CD4-positive, alpha-beta T cell treated with Interleukin-4 for 4 hours (primary cell): ENCODE data around the gene F5.
"Not testable (repeated sequence)": the region's sequence is repeated elsewhere in the genome, so short reads cannot be mapped to it uniquely, and the experiment has no call there.

Experiments
- DNase-seq: peaks from one replicate; pipeline ENCODE4 v3.0.0-alpha.2; 2020

The F5 gene

DNA sequence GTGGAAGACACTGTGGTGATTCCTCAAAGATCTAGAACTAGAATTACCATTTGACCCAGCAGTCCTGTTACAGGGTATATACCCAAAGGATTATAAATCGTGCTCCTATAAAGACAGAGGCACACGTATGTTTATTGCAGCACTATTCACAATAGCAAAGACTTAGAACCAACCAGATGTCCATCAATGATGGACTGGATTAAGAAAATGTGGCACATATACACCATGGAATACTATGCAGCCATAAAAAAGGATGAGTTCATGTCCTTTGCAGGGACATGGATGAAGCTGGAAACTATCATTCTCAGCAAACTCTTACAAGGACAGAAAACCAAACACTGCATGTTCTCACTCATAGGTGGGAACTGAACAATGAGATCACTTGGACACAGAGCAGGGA, 82.7 kb downstream of the F5 start:
- DNase-seq: not testable (repeated sequence)

DNA sequence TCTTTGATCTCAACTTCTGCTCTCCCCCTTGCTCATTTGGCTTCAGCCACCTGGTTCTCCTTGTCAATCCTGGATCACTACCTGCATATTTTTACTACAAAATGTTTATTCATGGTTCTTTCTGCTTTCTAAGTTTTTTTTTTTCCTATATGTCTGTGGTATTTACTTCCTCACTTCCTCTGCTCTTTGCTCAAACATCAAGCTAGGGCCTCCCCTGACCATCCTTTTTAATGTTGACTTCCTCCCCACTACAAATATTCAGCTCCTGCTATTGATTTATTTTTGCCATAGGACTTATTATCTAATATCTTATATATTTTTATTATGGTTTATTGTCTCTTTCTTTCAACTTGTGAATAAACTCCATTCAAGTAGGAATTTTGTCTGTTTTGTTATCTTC, 86.5 kb downstream of the F5 start:
- no peak for DNase-seq

DNA sequence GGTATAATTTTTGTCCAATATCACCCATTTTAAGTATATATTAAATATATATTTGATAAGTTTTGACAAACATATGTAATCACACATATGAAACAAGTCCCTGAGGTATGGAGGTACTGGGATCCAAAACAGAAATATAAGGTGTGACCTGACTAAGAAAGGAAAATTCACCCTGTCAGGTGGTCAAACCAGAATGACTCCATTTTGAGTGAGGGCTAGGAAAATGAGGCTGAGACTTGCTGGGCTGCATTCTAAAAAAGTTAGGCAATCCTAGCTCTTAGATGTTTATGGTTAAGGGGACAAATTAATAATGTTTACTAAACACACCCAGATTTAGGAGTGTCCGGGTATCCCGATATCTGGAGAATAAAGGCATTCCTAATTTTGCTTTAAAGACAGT, 89.0 kb downstream of the F5 start:
- DNase-seq: no peak

DNA sequence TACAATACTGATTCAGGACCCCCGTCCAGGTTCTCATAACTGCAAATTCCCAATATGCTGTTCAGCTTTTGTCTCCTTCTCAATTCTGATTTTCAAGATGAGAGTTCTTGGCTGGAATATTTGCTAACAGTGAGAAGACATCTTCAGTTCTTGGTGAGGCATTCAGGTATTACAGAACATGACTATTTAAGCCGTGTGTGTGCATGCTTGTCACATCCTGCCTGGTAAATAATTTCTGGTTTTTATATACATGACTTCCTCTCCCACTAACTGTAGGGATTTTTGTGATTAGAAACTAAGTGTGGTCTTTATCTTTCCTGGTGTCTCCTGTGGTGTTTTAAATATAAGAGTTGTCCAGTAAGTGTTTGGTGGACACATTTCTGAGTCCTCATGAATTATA, 90.4 kb downstream of the F5 start:
- no peak for DNase-seq

DNA sequence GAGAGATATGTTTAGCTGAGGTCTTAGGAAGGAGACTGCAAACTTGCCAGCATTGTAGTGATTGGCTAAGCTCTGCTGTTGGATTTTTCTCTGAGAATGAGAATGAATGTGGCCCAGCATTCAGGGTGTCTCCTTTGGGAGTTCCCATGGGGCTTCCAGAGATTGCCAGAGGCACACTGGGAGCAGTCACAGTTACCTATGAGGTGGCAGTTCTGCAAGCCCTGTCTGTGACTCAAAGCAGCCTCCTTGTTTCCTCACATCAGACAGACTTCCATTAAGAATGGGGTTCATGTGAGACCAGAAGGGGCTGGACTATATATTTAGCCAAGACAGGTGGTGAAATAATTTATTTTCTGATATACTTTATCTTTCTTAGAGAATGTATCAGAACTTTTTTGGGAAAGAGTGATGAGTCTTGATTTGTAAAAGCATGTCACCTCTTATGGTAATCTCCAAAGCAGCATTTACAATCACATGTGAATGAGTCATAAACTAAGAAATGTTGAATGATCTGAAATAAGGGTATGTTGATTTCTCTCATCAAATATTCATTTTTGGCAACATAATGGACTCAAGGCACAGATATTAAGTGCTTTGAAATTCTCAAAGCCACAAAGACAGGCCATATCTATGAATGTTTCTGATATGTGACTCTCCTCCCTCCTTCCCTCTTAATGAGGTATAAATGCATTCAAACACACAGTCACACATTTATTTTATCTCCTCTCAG, 91.1 kb downstream of the F5 start:
- DNase-seq: no peak

DNA sequence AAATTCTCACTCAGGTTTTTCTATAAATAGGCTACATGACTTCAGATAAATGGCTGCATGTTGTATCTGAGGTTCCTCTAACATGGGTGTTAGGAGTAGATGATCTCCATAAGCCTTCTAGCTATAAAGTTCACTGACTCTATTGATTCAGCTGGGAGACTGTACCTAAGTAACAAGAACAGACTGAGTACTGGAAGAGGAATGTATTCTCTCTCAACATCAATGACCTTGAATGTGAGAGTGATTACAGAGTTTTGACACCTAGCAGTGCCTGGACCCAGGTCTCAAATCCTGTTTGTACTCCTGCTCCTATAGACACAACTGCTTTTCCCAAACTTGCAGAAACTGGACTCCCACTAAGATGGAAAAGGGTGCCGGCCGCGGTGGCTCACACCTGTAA, 91.9 kb downstream of the F5 start:
- DNase-seq: no peak

DNA sequence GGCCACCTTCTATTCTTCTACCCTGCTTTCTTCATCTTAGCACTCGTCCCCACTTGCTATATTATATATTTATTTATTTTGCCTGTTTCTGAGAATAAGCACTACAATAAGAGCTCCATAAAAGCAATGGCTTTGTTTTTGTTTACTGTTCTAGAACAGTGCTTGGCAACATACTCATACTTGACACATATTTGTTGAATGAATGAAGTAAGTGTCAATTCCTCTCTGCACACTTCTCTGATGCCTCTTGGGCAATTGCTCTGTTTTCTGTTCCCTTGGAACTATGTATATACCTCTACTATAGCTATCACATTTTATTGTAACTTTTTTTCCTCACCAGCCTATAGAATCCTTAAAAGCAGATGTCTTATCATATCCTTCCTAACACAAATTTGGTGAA, 93.0 kb downstream of the F5 start:
- DNase-seq: no peak

DNA sequence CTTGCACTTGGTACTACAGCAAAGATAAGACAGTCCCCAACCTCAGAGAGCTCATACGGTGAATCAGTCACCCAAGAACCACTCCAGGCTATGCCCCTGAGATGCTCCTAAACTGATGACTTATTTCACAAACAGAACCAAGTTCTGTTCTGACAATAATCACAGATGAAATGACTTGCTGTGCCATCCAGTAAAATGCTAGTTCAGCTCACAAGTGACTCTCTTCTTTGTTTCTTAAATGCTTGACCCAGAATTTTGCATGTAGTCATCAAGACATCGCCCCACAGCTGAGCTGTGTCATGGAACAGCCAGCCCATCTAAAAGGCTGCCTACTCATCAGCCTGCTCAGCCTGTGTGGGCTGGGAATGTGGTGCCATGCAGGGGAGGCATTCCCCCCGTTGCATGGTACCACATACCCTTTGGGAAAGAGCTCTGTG, 94.4 kb downstream of the F5 start:
- no peak for DNase-seq

DNA sequence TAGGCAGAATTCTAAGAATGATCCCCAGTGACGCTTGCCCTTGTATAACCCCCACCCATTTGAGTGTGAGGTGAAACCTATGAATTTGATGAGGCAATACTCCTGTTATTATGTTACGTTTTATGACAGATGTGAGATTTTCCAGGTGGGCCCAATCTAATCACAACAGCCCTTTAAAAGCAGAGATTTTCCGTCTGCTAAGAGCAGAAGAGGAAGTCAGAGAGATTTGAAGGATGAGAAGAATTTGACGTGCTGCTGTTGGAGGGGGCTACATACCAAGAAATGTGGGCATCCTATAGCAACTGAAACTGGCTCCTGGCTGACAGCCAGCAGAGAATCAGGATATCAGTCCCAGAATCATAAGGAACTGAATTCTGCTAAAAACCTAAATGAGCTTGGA, 98.1 kb downstream of the F5 start:
- DNase-seq: no peak

DNA sequence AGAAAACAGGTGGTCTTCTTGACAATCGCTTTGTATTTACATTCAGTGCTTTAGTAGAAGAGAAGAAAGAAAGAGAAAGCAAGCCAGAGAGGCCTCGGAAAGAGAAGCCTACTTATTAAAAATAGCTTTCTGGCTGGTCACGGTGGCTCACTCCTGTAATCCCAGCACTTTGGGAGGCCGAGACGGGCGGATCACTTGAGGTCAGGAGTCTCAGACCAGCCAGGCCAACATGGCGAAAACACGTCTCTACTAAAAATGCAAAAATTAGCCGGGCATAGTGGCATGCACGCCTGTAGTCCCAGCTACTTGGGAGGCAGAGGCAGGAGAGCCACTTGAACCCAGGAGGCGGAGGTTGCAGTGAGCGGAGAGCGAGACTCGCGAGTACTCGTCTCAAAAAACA, 98.7 kb downstream of the F5 start:
- DNase-seq: no peak

DNA sequence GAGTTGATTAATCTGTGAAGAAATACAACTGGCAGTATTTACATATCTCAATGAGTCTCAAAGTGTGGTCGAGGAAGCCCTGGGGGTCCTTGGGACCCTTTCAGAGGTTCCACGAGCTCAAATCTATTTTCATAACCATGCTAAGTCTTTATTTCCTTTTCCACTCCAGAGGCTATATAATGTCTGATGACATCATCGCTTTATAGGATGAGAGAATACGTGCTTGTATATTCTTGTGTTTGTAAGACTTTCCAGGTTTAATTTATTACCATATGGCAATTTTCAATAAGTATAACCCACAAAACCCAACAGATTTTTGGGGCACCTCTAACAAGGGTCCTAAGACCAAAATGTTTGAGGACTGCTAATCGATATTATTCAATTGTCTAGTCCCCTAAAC, 99.1 kb downstream of the F5 start:
- no peak for DNase-seq

DNA sequence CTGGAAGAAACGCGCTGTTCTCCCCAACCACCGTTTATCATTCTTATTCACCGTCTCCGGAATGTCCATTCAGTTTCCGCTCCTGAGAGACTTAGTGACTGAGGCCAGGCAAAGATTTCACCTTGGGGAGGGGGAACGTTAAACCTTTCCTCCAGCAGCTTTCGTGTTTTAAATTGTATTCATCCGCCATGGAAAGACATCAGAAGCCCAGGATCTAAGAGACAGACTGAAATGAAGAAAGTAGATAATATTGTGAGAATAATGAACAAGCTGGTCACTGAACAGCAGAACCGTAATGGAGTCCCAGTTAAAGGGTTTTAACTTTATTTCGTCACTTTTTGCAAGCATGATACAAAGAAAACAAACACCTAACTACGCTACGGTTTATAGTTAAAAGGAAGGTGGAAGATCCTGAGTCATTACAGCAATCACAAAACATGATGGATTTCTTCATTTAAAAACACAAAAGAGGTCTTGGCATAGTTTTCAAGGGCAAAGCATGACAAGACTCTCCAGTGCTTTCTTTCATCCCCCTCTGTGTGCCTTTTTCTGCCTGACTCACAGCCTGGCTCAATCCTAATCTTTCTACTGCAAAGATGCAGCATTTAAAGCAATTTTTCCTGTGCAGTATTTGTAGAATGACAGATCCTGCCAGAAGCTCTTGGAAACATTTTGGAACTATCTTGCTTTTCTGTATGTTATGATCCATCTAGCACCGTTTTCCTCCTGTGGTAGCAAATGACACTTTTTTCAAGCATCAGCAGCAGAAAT, 99.8 kb downstream of the F5 start:
- DNase-seq: no peak

DNA sequence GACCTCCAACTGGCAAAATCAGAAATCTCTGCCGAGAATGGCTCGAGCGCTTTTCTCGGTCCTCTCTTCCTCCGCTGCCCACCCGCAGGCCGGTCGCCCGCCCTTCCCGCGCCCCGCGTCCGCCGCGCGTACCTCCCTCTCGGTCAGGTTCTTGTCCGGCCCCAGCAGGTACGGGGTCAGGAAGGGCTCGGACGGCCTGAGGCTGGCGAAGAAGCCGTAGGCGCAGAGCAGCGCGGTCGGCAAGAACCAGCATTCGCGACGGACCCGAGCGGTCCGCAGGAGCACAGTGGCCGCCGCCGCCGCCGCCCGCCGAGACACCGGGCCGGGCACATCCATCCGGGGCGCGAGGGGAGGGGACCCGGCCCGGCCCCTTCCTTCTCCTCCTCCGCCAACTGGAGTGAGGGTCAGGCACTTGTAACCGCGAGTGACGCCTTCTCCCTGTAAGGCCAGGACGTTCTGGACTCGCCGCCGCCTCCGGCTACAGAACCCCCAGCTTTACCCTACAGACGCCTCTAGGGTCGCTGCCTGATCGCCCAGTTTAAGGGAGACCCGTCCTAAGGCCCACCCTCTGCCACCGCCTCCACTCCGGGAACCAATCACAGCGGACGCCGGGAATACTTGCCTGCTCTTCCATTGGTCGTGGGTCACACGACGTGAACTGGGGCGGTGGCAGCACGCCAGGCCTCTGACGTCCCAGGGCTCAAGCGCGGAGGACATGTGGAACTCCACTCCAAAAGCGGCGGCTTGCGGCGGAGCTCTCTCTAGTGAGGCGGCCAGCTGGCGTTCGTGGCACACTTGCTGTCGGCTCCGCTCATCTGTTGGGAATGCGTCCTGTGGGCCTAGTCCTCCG, 100.6 kb downstream of the F5 start, which contains the start of gene SLC19A2:
TSS of gene SLC19A2 (minus strand) at position 514 of the 850 bp plus-strand sequence. CDS start at position 336, 178 bp downstream.
- DNase-seq: peak; percentile 94

DNA sequence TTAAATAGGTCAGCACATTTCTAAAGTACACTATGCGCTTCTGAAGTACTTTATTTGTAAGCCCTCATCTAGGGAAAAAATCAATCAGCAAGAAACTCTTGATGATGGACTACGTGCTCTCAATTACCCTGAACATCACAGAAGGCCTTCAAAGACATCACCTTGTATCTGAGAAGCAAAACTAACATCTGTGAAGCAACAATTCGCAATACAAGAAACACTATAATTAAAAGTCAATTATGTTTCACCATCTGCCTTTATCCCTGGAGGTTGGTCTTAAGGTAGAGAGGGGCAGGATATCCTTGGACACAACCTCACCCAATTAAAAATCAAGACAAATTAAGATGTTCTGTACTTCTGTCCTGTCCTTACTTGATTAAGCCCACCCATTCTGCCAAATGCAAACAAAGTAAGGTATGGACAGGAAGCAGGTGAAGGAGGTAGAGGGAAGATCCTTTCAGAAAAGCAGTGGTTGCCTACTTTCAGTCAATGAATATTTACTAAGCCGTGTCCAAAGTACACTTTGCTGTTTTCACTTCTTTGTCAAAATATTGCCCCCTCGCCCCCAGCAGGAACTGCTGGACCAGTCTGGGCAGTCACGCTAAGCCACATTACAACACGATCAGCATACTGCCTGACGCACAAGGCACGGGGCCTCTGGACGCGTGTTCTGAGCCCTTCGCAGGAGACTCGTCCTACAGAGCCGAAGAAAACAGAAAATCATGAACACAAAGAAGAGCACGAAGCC, 101.4 kb downstream of the F5 start:
- DNase-seq: peak; percentile 13

DNA sequence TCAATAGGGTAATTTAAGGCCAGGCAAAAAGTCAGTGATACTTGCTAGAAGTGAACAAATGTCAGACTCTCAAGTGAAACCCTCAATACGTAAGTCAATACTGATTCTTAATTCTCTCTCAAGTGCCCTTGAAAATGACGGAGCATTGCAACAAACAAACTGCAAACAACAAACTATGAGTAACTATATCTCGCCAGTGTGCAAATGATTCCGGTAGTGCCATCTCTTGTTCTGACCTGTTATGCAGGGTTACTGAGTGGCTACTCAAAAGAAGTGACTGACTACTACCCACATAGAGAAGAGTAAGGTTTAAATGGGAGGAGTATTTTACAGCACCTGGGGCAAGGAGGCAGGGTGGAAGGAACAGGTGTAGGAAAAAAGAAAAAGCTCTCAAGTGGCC, 102.2 kb downstream of the F5 start:
- no peak for DNase-seq

DNA sequence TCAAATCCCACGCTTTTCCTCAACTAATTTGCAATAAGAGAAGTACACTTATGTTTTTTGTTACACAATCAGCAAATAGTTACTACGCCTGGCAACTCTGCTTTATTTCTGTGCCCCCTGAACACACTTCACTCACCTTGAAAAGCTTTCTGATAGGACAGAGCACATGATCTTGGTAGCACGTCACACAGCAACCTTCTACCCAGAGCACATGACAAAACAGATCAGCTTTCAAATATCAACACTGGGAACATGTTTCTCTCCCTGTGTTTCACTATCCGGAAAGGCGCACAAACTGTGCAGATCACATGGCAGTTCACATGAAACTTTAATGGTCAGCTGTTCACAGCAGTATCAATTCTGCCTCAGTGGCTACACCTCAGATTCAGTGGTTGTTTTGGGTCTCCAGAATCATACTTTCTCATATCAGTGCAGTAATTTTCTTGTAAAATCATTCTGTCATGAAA, 102.7 kb downstream of the F5 start:
- DNase-seq: no peak

DNA sequence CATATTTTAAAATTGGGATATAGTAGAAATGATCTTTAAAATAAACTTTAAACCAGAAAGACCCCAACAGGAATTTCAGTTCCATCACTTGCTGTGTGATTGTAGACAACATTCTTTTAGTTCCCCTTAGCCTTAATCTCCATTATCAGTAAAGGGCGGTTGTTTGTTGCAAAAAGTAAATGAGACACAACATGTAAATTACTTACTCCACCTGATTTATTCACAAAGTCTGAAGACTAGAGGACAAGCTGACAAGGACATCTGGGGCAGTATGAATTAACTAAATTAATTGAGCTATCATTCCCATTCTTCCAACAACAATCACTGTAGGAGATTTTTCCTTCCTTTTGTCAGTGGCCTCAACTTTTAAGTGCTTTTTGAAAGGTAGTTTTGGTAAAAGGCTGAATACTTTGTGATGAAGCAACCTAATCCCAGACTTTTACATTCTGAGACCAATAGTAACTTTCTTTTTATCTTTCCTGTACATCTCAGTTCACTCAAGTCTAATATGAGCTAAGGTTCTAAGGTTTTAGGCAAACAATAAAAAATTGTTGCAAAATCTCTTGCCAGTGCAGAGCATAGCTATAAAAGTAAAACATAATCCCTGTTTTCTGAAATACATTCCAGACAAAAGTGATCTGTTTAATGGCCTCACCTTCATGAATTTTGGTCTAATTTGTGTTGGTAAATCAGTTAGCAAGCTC, 106.8 kb downstream of the F5 start:
- DNase-seq: no peak

DNA sequence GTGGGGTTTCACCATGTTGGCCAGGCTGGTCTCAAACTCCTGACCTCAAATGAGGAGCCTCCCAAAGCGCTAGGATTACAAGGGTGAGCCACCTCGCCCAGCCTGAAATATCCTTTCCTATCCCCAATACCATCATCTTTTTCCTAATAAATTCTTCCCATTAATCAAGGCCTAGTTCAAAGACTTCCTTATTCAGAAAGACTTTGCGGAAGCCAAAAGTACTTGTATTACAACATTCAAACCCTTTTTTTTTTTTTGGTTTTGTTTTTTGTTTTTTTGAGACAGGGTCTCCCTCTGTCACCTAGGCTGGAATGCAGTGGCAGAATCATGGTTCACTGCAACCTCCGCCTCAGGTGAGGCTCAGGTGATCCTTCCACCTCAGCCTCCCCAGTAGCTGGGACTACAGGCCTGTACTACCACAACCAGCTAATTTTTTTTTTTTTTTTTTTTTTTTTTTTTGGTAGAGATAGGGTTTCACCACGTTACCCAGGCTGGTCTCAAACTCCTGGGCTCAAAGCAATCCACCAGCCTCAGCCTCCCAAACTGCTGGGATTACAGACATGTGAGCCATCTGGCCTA, 108.1 kb downstream of the F5 start:
- DNase-seq: no peak

DNA sequence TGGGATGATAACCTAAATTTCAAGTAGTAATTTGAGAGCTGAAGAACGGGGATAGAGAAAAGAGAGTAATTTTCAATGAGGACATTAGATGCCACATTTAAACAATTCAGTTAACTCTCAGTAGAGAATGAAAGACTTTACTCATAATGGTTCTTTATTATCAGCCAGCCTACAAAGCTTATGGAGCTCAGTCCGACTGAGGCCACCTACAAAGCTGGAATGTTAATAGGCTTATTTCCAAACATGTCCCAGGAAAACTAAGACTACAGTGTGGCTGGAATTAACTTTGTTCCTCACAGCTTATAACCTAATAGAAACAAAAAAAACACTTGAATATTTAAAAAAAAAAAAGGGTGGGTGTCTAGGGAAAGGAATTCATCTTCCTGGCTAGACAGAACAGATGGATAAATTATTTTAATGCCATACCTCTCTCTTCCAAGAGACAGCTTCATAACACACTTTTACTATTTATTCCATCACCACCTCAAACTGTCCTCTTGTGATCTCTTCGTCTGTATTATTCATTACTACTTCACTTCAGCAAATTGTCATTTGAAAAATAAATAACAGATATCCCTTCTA, 110.4 kb downstream of the F5 start:
- DNase-seq: no peak

DNA sequence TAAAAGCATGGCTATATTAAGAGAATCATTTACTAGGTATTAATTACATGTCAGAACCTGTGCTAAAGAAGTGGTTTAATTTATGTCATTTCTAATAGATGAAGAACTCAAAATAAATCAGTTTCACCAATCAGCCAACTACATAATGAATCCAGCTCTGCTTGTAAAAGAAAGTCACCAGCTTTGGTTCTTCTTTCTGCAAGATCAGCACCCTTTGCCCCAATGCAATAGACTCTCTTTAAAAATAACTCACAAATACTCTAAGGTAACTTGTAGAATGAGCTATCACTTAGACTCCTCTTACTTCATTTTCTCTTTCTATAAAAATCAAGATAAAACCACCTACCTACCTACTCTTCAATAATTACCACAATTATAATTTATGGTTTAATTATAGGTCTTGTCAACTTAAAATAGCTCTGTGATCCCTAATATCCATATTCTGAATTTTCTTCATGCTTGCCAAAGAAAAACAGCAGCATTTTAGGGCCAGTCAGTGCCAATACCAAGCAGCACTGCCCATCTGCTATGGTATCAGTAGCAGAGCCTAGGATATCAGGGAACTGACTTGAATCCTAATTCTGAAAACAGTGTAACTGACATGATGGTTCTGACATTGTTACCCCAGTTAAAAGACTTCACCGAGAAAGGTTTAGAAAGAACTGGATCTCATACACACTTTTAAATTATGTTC, 111.8 kb downstream of the F5 start:
- DNase-seq: no peak

DNA sequence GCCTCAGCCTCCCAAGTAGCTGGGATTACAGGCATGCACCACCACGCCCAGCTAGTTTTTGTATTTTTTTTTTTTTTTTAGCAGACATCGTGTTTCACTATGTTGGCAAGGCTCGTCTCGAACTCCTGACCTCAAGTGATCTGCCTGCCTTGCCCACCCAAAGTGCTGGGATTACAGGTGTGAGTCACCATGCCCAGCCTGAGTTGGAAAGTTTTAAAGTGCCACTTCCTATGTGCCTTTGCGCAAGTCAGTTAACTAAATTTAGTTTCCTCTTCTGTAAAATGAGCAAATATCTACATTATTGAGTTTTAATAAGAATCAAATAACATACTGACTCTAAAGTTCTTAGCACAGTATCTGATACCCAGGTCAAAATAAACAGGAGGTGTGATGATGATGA, 112.9 kb downstream of the F5 start:
- no peak for DNase-seq
